Stimulated activated CD8-positive, alpha-beta memory T cell treated with anti-CD3 and anti-CD28 coated beads, Interleukin-15, amount 100 ng/mL, for 4 hours (primary cell): ENCODE results near the gene IL11RA.

Experiments
- DNase-seq, 2 donors: peaks; one replicate each; pipeline ENCODE4 v3.0.0-alpha.2; 2020; ENCODE audit warnings: low read depth in 2 of 2

The IL11RA gene

DNA sequence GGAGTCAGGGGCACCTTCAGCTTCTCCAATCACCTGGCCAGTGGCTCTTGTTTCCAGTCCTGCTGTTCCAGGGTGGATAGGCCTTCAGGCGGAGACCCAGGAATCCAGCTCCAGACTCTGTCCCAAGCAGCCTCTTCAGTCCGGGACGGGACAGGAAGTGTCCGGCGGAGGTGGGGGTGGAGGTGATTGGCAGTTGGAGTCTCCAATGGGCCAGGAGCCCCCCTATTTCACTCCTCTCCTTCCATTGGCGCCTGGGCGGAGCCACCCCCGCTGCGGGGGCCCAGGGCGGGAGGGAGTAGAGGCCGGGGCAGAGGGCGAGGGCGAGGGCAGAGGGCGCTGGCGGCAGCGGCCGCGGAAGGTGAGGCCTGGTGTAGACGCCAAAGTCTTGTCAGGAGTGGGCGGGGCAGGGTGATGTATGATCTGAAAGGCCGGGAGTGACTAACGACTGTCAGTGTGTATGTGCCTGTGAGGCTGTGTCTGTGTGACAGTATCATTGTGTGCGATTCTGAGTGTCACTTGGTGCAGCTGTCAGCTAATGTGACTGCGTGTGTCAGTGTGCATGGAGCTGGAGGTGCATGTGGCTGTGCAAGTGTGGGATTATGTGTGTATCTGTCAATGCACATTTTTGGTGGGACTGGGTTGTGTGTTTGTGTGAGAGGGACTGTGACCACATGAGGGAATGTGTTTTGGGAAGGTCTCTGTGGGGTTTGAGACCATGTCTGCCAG is at the start of gene IL11RA:
IL11RA (plus strand) TSS at position 310 of the 726 bp plus-strand sequence. CDS start 3,033 bp downstream, outside the sequence.
- DNase-seq: no peak

GRCh38 chr9:34603610-34604231 is 48.3 kb upstream of the IL11RA start:
- peak; percentile 53 to 61 for DNase-seq

DNA sequence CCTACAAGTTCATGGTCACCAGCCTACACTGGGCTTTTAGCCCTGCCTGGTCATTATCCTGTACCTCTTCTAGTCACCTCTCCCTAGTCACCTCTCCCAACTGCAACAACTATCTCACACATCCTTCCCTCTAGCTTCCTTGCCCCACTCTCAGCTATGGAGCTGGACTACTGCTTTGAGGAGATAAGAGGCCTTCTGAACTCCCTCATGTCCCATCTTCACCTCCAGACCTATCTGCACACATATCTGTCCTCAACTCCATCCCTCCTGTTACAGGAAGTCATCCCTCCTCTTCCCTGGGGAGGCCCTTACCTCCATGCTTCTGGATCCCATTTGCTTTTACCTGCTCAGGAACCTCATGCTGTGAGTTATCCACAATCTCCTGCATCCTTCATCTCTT is 45.8 kb upstream of the IL11RA start:
- DNase-seq: no peak

- DNase-seq: no peak
Measured at GRCh38 chr9:34606905-34607304, 45.1 kb upstream of the IL11RA start.

DNA sequence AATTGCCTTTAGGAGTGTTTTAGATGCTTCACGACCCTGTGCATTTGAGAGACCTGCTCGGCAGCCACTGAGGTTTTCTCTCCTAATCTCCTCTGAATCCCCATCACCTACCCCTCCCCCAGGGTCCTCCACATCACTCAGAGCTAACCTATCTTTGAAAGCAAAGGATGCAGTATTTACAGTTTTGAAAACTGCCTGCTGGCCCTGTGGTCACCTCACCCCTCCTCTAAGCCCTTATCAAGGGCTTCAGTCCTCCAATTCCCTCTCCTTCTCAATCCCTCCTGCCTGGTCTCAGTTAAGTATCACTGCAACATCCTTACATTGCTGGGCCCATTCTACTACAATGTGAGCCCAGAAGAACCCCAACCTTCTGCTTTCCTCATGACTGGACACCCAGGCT is 44.7 kb upstream of the IL11RA start:
- no peak for DNase-seq

DNA sequence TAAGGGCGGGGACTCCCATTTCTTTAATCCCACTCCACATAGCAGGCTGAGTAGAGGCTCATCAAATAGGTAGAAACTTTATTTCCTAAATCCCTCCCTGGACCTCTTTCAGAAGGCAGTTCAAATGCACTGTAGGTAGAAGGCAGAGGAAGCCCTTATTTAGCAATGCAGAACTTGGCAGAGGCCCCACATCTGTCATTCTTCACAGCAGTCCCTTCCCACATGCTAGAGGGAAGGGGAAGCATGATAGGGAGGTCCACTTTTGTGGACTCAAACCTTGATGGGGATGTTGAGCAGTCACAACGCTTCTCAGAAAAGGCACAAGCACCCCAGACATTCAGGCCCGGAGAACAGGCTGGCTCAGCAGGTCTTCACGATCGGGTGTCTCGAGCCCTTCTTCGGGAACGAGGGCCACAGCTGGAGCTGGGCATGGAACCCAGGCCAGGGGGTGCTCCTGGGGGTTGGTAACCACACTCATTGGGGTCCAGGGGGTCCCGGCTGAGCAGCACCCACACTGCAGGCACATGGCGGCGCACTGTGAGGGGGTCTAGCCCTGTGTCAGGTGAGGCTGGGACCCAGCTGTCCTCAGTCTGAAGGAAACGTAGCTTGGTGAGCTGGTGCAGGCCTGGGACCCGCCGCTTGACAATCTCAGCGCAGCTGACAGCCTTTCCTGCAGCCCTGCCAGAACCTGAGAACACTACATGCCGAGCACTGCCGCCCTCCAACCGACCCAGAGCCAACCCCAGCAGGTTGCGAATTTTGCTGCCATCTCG is 41.4 kb upstream of the IL11RA start:
- DNase-seq: no peak

DNA sequence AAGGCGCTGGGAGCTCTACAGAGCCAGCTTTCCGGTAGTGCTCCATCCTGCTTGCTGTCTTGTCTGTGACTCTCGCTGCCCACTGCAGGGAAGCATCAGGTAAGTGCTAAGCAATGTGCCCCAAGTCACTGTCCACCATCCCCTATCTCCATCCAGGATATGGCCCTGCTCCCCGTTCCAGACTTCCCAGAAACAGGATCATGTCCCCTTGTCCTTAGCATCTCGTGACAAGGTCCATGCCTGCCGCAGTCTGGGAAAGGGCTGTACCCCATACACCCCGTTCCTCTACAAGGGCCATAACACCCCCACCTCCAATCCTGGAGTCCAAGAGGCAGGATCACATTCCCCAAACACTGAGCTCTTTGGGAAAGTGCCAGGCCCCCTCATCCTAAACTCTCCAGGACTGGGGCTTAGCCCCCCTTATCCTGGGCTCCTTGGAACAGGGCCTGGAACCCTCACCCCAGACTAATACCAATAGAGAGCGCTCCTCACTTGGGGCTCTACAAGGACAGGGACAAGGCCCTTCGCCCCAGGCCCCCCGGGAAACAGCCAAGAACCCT is 40.7 kb upstream of the IL11RA start:
- DNase-seq: no peak

- DNase-seq: peak; percentile 61 to 68
Measured at GRCh38 chr9:34611811-34612787, 39.9 kb upstream of the IL11RA start, which contains the start of gene RPP25L. RPP25L (minus strand) TSS chr9:34612097; CDS start chr9:34611296, 801 bp downstream.

- DNase-seq: peak in 1 of 2 donors; percentile 32
Measured at GRCh38 chr9:34612788-34613390, 39.1 kb upstream of the IL11RA start.

GRCh38 chr9:34615132-34615531 is 36.9 kb upstream of the IL11RA start:
- no peak for DNase-seq

GRCh38 chr9:34620061-34620994 is 31.7 kb upstream of the IL11RA start, which contains the start of gene DCTN3:
DCTN3 (minus strand) TSS chr9:34620495; CDS start chr9:34620464, 31 bp downstream.
- DNase-seq: peak; percentile 75 to 88

- no peak for DNase-seq
Measured at GRCh38 chr9:34623374-34624235, 28.4 kb upstream of the IL11RA start.

- DNase-seq: no peak
Measured at GRCh38 chr9:34624475-34625185, 27.4 kb upstream of the IL11RA start.

DNA sequence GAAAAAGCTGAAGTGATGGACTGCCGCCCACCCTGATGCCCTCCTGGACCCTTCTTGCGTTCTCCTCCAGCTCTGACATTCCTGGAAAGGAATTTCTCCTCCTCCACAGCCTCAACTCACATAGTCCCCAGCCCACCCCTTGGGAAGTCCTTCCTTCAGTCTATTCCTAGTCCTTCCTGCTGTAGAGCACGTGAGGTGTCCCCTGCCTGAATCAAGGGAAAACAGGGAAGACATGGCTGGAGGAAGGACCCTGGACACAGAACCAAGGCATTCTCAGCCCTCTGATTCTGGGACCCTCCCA is 26.8 kb upstream of the IL11RA start:
- no peak for DNase-seq

GRCh38 chr9:34627716-34628655 is 24.0 kb upstream of the IL11RA start:
- no peak for DNase-seq

- DNase-seq: no peak
Measured at GRCh38 chr9:34628656-34629490, 23.1 kb upstream of the IL11RA start, which contains the start of gene ARID3C. ARID3C (minus strand) TSS chr9:34629066; CDS start chr9:34628014, 1,052 bp downstream.
